Parathyroid adenoma (tissue), 2 donors: ENCODE results near the gene ATF7.

Experiments used
- H2AFZ ChIP-seq: fragments of 300-600 bp; sonication (generic); one replicate; pipeline ENCODE4 v1.7.0; 2017; ENCODE audit warnings: antibody characterized with exemption, mild to moderate bottlenecking
- H3K27ac ChIP-seq: fragments of 300-600 bp; sonication (generic); one replicate; pipeline ENCODE4 v1.7.0; 2017
- H3K27me3 ChIP-seq: fragments of 300-600 bp; sonication (generic); one replicate; pipeline ENCODE4 v1.7.0; 2017; ENCODE audit warnings: low read length; ENCODE audit not compliant: control insufficient read depth, insufficient read depth
- H3K36me3 ChIP-seq: fragments of 300-600 bp; sonication (generic); one replicate; pipeline ENCODE4 v1.7.0; 2017; ENCODE audit warnings: low read length; ENCODE audit not compliant: control insufficient read depth, insufficient read depth
- H3K4me1 ChIP-seq: fragments of 300-600 bp; sonication (generic); one replicate; pipeline ENCODE4 v1.7.0; 2017; ENCODE audit warnings: control low read depth
- H3K4me2 ChIP-seq: fragments of 300-600 bp; sonication (generic); one replicate; pipeline ENCODE4 v1.7.0; 2017; ENCODE audit warnings: low read length
- H3K4me3 ChIP-seq: fragments of 300-600 bp; sonication (generic); one replicate; pipeline ENCODE4 v1.7.0; 2017; ENCODE audit warnings: low read depth, low read length
- H3K79me2 ChIP-seq: fragments of 300-600 bp; sonication (generic); one replicate; pipeline ENCODE4 v1.7.0; 2017; ENCODE audit warnings: control low read depth
- H3K9ac ChIP-seq: fragments of 300-600 bp; sonication (generic); one replicate; pipeline ENCODE4 v1.7.0; 2017; ENCODE audit warnings: mild to moderate bottlenecking
- H3K9me3 ChIP-seq: fragments of 300-600 bp; sonication (generic); one replicate; pipeline ENCODE4 v1.7.0; 2017; ENCODE audit warnings: low read length; ENCODE audit not compliant: control insufficient read depth
- TF ChIP-seq, protein P1 (sequence below): fragments of 300-600 bp; sonication (generic); IDR thresholded peaks from one replicate; pipeline ENCODE4 v1.7.0; 2017; ENCODE audit warnings: antibody characterized with exemption, mild to moderate bottlenecking
- donor health status: primary hyperparathyroidism.

Gene ATF7

DNA sequence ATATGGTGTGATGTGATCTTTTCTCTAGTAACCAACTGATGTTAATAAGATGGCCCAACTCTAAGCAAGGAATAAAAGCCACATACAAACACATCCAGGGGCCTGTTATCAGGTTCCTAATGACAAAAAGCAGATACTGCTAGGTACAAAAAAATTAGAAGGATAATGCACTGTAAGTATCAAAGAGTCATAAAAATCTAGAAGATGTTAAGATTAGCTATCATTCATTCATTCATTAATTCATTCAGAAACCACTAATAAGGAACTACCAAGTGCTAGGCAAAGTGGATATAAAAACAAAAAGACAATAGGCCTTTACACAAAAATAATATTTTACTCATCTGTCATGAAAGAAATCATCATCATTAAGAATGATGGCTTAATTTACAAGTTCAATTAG, 21.6 kb downstream of the ATF7 start:
- H3K27ac ChIP-seq = no peak overlapping the region
- TF ChIP-seq, protein P1, sequence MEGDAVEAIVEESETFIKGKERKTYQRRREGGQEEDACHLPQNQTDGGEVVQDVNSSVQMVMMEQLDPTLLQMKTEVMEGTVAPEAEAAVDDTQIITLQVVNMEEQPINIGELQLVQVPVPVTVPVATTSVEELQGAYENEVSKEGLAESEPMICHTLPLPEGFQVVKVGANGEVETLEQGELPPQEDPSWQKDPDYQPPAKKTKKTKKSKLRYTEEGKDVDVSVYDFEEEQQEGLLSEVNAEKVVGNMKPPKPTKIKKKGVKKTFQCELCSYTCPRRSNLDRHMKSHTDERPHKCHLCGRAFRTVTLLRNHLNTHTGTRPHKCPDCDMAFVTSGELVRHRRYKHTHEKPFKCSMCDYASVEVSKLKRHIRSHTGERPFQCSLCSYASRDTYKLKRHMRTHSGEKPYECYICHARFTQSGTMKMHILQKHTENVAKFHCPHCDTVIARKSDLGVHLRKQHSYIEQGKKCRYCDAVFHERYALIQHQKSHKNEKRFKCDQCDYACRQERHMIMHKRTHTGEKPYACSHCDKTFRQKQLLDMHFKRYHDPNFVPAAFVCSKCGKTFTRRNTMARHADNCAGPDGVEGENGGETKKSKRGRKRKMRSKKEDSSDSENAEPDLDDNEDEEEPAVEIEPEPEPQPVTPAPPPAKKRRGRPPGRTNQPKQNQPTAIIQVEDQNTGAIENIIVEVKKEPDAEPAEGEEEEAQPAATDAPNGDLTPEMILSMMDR = no peak
- no peaks in the 10 kb centered on the region for H3K79me2 ChIP-seq
- no peaks in the 10 kb centered on the region for H3K27me3 ChIP-seq
- no peak overlapping the region for H3K4me3 ChIP-seq
- peaks cover 4% of the 10 kb centered on the region for H3K4me1 ChIP-seq
- no peak overlapping the region for H2AFZ ChIP-seq
- H3K36me3 ChIP-seq = no peaks in the 10 kb centered on the region
- H3K4me2 ChIP-seq = no peak overlapping the region
- no peaks in the 10 kb centered on the region for H3K9me3 ChIP-seq
- H3K9ac ChIP-seq = no peak overlapping the region

DNA sequence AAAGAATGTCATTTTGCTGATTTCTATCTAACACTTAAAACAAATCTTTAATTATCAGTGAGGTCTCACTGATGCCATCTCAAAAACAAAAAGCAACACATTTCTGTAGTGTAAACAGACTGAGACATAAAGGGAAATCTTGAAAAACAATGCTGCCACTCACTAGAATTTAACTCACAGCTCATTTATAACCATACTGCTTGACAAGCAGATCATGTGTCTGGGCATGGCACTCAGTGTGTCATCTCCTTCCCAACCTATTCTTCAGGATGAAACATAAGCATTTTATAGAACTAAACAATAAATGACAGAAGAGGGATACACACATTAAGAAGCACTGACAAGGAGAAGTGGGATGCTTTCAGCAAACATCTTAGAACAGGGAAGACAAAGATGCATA, 22.4 kb downstream of the ATF7 start:
- H3K4me3 ChIP-seq = no peak overlapping the region
- H3K27me3 ChIP-seq = no peaks in the 10 kb centered on the region
- TF ChIP-seq, protein P1 = no peak
- H3K79me2 ChIP-seq = no peaks in the 10 kb centered on the region
- H2AFZ ChIP-seq = no peak overlapping the region
- no peaks in the 10 kb centered on the region for H3K36me3 ChIP-seq
- H3K4me2 ChIP-seq = no peak overlapping the region
- no peak overlapping the region for H3K27ac ChIP-seq
- H3K4me1 ChIP-seq = peaks cover 4% of the 10 kb centered on the region
- no peak overlapping the region for H3K9ac ChIP-seq
- no peaks in the 10 kb centered on the region for H3K9me3 ChIP-seq

DNA sequence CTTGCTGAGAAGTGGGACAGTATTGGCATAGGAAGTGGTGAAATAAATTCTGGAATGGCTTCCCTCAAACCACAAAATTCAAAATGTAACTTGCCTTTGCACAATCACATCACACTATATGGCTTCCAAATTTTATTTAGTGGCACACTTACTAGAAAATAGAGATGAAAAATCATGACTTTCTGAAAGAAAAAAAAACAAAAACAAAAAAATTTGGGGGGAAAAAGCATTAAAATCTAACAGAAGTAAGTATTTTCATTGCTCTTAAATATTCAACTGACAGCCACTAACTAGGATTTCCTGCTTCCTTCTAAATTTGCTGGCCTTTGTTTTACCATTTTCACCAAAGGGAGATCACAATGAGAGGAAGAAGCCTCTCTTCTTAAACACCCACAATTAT, 23.0 kb downstream of the ATF7 start:
- no peak overlapping the region for H3K27ac ChIP-seq
- TF ChIP-seq, protein P1 = no peak
- no peaks in the 10 kb centered on the region for H3K27me3 ChIP-seq
- no peaks in the 10 kb centered on the region for H3K9me3 ChIP-seq
- no peak overlapping the region for H3K4me3 ChIP-seq
- H2AFZ ChIP-seq = no peak overlapping the region
- H3K4me2 ChIP-seq = no peak overlapping the region
- no peaks in the 10 kb centered on the region for H3K79me2 ChIP-seq
- H3K4me1 ChIP-seq = peaks cover 4% of the 10 kb centered on the region
- no peak overlapping the region for H3K9ac ChIP-seq
- no peaks in the 10 kb centered on the region for H3K36me3 ChIP-seq

DNA sequence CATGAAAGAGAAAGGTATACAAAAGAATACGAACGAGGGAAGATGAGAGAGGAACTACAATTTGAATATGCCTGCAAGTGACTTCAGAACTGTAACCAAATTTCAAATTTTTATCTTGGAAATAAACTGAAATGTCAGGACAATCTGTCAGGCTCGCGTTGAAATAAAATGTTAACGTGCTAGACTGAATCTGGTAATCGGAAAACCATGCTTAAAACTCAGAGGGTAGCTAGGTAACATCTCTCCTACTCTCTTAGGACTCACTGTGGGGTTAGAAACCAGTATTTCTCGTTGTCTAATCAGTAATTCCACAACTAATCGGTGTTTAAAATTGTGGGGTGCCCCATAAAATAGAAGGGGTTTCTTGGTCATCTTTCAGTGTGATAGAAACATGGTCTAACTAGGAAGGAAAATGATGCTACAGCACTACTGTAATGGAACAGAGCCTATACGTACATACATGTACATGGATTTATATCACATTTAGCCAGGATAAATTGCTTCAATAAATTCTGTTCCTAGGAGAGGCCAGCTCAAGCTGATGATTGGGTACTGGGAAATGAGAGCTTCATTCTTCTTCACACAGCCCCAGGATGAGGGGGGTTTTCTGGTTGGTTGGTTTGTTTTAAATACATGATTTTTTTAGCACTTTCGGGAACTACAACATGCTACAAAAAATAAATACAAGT, 23.9 kb downstream of the ATF7 start:
- Histone ChIP-seq H3K27ac (no peak overlapping the region), H3K9ac (no peak overlapping the region)

More for the DNA sequence above, 23.9 kb downstream of the ATF7 start:
- no peaks in the 10 kb centered on the region for H3K27me3 ChIP-seq
- H3K4me3 ChIP-seq = no peak overlapping the region
- H3K4me1 ChIP-seq = peaks cover 4% of the 10 kb centered on the region
- TF ChIP-seq, protein P1 = no peak
- H3K4me2 ChIP-seq = no peak overlapping the region
- H2AFZ ChIP-seq = no peak overlapping the region
- no peaks in the 10 kb centered on the region for H3K79me2 ChIP-seq
- no peaks in the 10 kb centered on the region for H3K36me3 ChIP-seq
- no peaks in the 10 kb centered on the region for H3K9me3 ChIP-seq
